HTERT RPE-1 (cell line): ENCODE measurements around the gene ABCC3.
"Not testable (repeated sequence)": the region's sequence is repeated elsewhere in the genome, so short reads cannot be mapped to it uniquely, and the experiment has no call there.

Experiments used
- in situ Hi-C: fragments of 300-500 bp; cut with MboI; formaldehyde crosslinking; loops from 4 replicates; pipeline ENCODE4 v1.14.3; 2020; ENCODE audit warnings: low sequenced_read_pairs

The ABCC3 gene

GRCh38 chr17:50696365-50696879 is 61.7 kb downstream of the ABCC3 start:
- in situ Hi-C loops, result no loop called here

- in situ Hi-C loops, result no loop called here
Observed at GRCh38 chr17:50697062-50697461, 62.4 kb downstream of the ABCC3 start.

GRCh38 chr17:50697663-50698272 is 63.1 kb downstream of the ABCC3 start:
- in situ Hi-C loops, result no loop called here

- in situ Hi-C loops, result no loop called here
Observed at GRCh38 chr17:50699410-50699809, 64.7 kb downstream of the ABCC3 start.

GRCh38 chr17:50703162-50703561 is 68.5 kb downstream of the ABCC3 start:
- in situ Hi-C loops, result no loop called here

- in situ Hi-C loops, result no loop called here
Observed at GRCh38 chr17:50707289-50708049, 72.8 kb downstream of the ABCC3 start, which contains the start of gene ANKRD40. Gene ANKRD40, minus strand, starts transcription at chr17:50707914. Its CDS starts 260 bp downstream, at chr17:50707654.

GRCh38 chr17:50708050-50709000 is 73.6 kb downstream of the ABCC3 start:
- in situ Hi-C loops, result no loop called here

DNA sequence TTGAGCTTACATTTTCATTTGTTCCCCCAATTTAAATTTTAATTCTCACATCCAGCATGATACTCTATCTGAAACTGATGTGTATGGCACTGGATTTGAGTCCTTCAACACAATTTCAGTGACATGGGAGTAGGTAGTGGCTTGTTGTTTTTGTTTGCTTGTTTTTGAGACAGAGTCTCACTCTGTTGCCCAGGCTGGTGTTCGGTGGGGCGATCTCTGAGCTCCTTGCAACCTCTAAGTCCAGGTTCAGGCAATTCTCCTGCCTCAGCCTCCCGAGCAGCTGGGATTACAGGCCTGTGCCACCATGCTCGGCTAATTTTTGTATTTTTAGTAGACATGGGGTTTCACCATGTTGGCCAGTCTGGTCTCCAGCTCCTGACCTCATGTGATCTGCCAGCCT is 74.4 kb downstream of the ABCC3 start:
- in situ Hi-C loops, result not testable (repeated sequence)

- in situ Hi-C loops, result no loop called here
Observed at GRCh38 chr17:50710025-50710424, 75.3 kb downstream of the ABCC3 start.

- in situ Hi-C loops, result no loop called here
Observed at GRCh38 chr17:50710650-50711049, 76.0 kb downstream of the ABCC3 start.

GRCh38 chr17:50712641-50713040 is 78.0 kb downstream of the ABCC3 start:
- in situ Hi-C loops, result no loop called here

- in situ Hi-C loops, result no loop called here
Observed at GRCh38 chr17:50715471-50715870, 80.8 kb downstream of the ABCC3 start.

DNA sequence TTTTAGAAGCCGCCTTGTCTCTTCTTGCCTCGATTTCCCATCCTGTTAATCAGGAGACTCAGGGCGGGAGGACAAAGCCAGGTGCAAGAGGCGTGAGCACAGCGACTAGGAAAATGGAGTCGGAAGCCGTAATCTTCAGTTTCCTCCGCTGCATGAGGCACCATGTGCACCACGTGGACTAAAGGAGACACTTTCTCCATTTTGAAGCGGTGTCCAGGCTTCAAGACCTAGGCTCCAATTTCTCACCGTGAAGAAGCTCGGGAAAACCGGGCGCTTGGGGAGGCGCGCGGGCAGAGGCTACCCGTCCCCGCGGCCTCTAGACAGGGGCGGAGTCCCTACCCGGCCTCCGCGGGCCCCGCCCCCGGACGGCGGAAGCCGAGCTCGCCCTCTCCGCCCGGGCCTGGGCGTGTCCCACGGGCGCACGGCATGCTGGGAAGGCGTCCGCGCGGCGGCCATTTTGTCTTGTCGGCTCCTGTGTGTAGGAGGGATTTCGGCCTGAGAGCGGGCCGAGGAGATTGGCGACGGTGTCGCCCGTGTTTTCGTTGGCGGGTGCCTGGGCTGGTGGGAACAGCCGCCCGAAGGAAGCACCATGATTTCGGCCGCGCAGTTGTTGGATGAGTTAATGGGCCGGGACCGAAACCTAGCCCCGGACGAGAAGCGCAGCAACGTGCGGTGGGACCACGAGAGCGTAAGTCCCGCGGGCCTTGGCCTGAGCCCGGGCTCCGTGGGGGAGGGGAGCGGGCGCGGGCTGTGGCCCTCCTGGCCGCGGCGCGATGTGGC is 84.7 kb downstream of the ABCC3 start, which contains the start of gene LUC7L3:
TSS of gene LUC7L3 (plus strand) at position 460 of the 780 bp plus-strand sequence. CDS start at position 590, 130 bp downstream.
- in situ Hi-C loops, result no loop called here

GRCh38 chr17:50719924-50720794 is 85.5 kb downstream of the ABCC3 start:
- in situ Hi-C loops, result no loop called here

DNA sequence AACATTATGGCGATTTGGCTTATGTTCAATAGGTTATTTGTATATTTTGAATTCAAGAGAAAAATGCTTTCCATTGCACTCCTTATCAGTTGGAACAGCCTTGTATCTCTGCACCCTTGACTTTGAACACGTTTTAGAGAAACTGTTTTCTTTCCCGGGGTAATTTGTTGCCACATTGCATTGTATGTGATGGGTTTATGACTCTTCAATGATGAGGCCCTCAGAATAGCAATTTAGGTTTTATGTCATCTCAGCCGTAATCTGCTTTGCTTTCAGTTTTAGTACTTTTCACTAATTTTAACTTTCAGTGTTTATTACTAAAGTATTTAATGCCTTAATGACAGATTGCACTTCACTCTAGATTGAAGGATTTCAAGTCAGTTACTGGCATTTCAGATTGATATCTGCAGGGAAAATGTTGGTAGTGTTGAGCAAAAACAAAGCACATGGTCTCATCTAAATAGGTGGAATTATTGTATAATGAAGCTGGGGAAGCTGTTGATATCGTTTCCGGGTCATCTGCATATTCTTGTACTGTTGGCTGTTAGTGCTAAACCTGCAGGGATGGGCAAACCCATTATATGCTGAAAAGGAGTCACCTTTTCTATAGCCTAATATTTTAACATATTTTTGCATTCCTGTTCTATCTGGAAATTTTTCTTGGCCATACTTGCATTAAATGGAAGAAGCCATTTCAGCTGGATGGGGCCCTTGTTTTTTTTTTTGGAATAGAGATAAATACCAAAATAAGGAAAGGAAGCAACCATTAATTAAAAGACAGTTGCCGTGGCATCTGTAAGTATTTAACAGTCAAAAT is 86.7 kb downstream of the ABCC3 start:
- in situ Hi-C loops, result no loop called here

- in situ Hi-C loops, result no loop called here
Observed at GRCh38 chr17:50722746-50723145, 88.1 kb downstream of the ABCC3 start.

GRCh38 chr17:50724622-50725021 is 89.9 kb downstream of the ABCC3 start:
- in situ Hi-C loops, result not testable (repeated sequence)
